Caco-2 (cell line): ENCODE data around the gene WSB2. TPM values are rescaled to one million over a fixed set of nuclear protein-coding genes. Genes with fewer than 3 reads are reported as not detected.

Experiments used
- BruUV-seq: library from RNA; stranded (reverse); fragments of 400-500 nt; replicated peaks from 2 replicates; lab custom pipeline; 2021; lab: Mats Ljungman, UMichigan
- CTCF ChIA-PET: fragments of 300-600 bp; sonication (Branson Sonifier 250); formaldehyde crosslinking; loops from one replicate; lab custom pipeline; 2022; ENCODE audit warnings: antibody characterized with exemption; lab: Charles Lee
- POLR2A ChIA-PET: fragments of 300-600 bp; sonication (Branson Sonifier 250); formaldehyde crosslinking; loops from one replicate; lab custom pipeline; 2022; ENCODE audit warnings: antibody characterized with exemption; lab: Charles Lee
- DNase-seq, 2 experiments: peaks; one replicate each; pipeline versions ENCODE4 v3.0.0 to v3.0.0-alpha.2; 2020 to 2022
- H3K27me3 ChIP-seq: replicated peaks from 2 replicates; pipeline ENCODE4 v1.6.0; 2011; ENCODE audit warnings: low read length; ENCODE audit not compliant: control insufficient read depth, insufficient read depth
- H3K36me3 ChIP-seq: 2 replicates; pipeline ENCODE4 v1.5.1; 2011; ENCODE audit warnings: low read length; ENCODE audit not compliant: control insufficient read depth, insufficient read depth
- H3K4me1 ChIP-seq: fragments of 250-450 bp; sonication (Bioruptor Pico); 2 replicates; pipeline ENCODE4 v1.5.1; 2020; ENCODE audit warnings: mild to moderate bottlenecking
- H3K4me3 ChIP-seq: 2 replicates; pipeline ENCODE4 v1.5.1; 2011; ENCODE audit warnings: low read depth, mild to moderate bottlenecking, control low read depth, low read length
- H3K9me3 ChIP-seq: fragments of 250-450 bp; sonication (Bioruptor Pico); 2 replicates; pipeline ENCODE4 v1.5.1; 2020; ENCODE audit warnings: mild to moderate bottlenecking, moderate library complexity
- H3K27ac Mint-ChIP-seq: one replicate; pipeline ENCODE4 v1.8.0; 2022; ENCODE audit warnings: mixed read lengths; ENCODE audit not compliant: unreplicated experiment
- H3K27me3 Mint-ChIP-seq: one replicate; pipeline ENCODE4 v1.8.0; 2022; ENCODE audit warnings: mixed read lengths; ENCODE audit not compliant: insufficient read depth, unreplicated experiment
- H3K36me3 Mint-ChIP-seq: one replicate; pipeline ENCODE4 v1.8.0; 2022; ENCODE audit warnings: mild to moderate bottlenecking, mixed read lengths; ENCODE audit not compliant: insufficient read depth, unreplicated experiment
- H3K4me1 Mint-ChIP-seq: one replicate; pipeline ENCODE4 v1.8.0; 2022; ENCODE audit warnings: low read depth, mixed read lengths; ENCODE audit not compliant: unreplicated experiment
- H3K4me3 Mint-ChIP-seq: one replicate; pipeline ENCODE4 v1.8.0; 2022; ENCODE audit warnings: mild to moderate bottlenecking, moderate library complexity, mixed read lengths; ENCODE audit not compliant: unreplicated experiment
- H3K9me3 Mint-ChIP-seq: one replicate; pipeline ENCODE4 v1.8.0; 2022; ENCODE audit warnings: mixed read lengths; ENCODE audit not compliant: unreplicated experiment
- CTCF ChIP-seq, 2 experiments: fragments of 200-600 bp in 1 of 2; IDR thresholded peaks; 1 replicate in 1 of 2; 2 replicates in 1 of 2; pipeline versions ENCODE4 v1.5.1 to v1.8.0; 2011 to 2022; ENCODE audit warnings: antibody characterized with exemption in 1 of 2, control low read depth in 1 of 2, inconsistent platforms in 1 of 2, low read depth in 1 of 2, low read length in 1 of 2, mild to moderate bottlenecking in 1 of 2, moderate library complexity in 1 of 2; ENCODE audit not compliant: insufficient read depth in 1 of 2, severe bottlenecking in 1 of 2, unreplicated experiment in 1 of 2
- intact Hi-C: fragments of 100-400 bp; cut with micrococcal nuclease; formaldehyde crosslinking; loops from one replicate; pipeline ENCODE4 v1.10.0; 2022; ENCODE audit not compliant: unreplicated experiment
- total RNA-seq: library from RNA; stranded (reverse); gene quantifications from 2 replicates; pipeline ENCODE4 v1.2.3, GENCODE V29; 2022

WSB2 gene
- total RNA-seq, 1 experiment from 2014 or later = 36.7 TPM

GRCh38 chr12:118032188-118032587 lies 28.8 kb downstream of the WSB2 start:
- Histone ChIP-seq H3K4me3 (no peak overlapping the region), H3K4me1 (peaks cover 3% of the 10 kb centered on the region; the same call in 1 of the 2 replicates), H3K36me3 (peaks cover 3% of the 10 kb centered on the region), H3K9me3 (no peaks in the 10 kb centered on the region), H3K27me3 (no peaks in the 10 kb centered on the region)
- DNase-seq = no peak
- CTCF ChIA-PET = interaction anchor here (0.7 kb wide), 1 partner anchor 157 kb away, joined by 3 read pairs; no protein-coding TSS in a partner anchor
- no peaks in the 10 kb centered on the region for H3K27me3 Mint-ChIP-seq
- POLR2A ChIA-PET = no interaction called here
- TF ChIP-seq CTCF (IDR thresholded peaks at IDR 0.05; ENCODE audit: insufficient read depth in 1 of 2, low read depth in 1 of 2, low read length in 1 of 2, severe bottlenecking in 1 of 2, unreplicated experiment in 1 of 2) = no peak
- H3K9me3 Mint-ChIP-seq = no peaks in the 10 kb centered on the region
- peaks cover 7% of the 10 kb centered on the region for H3K4me1 Mint-ChIP-seq
- no peak overlapping the region for H3K27ac Mint-ChIP-seq
- BruUV-seq = no TSS peak
- no peak overlapping the region for H3K4me3 Mint-ChIP-seq
- intact Hi-C loops = no loop called here
- peaks cover 79% of the 10 kb centered on the region for H3K36me3 Mint-ChIP-seq

- ChIA-PET CTCF (no interaction called here), POLR2A (no interaction called here)
- Mint-ChIP-seq H3K36me3 (peaks cover 79% of the 10 kb centered on the region), H3K27me3 (no peaks in the 10 kb centered on the region), H3K27ac (no peak overlapping the region), H3K9me3 (no peaks in the 10 kb centered on the region), H3K4me1 (peaks cover 3% of the 10 kb centered on the region), H3K4me3 (no peak overlapping the region)
- BruUV-seq = no TSS peak
- TF ChIP-seq CTCF (IDR thresholded peaks at IDR 0.05; ENCODE audit: insufficient read depth in 1 of 2, low read depth in 1 of 2, low read length in 1 of 2, severe bottlenecking in 1 of 2, unreplicated experiment in 1 of 2) = no peak
- DNase-seq = no peak
- Histone ChIP-seq H3K9me3 (no peaks in the 10 kb centered on the region), H3K4me3 (no peak overlapping the region), H3K27me3 (no peaks in the 10 kb centered on the region), H3K4me1 (peaks cover 3% of the 10 kb centered on the region; the same call in 1 of the 2 replicates), H3K36me3 (peaks cover 3% of the 10 kb centered on the region)
- intact Hi-C loops = no loop called here
Measured at GRCh38 chr12:118029166-118029565, 31.8 kb downstream of the WSB2 start.

- H3K27me3 Mint-ChIP-seq = no peaks in the 10 kb centered on the region
- CTCF ChIA-PET = no interaction called here
- no peak overlapping the region for H3K27ac Mint-ChIP-seq
Measured at GRCh38 chr12:118025168-118025567, 35.8 kb downstream of the WSB2 start.

More at GRCh38 chr12:118025168-118025567, 35.8 kb downstream of the WSB2 start:
- H3K36me3 Mint-ChIP-seq = peaks cover 85% of the 10 kb centered on the region
- H3K9me3 ChIP-seq = no peaks in the 10 kb centered on the region
- H3K27me3 ChIP-seq = no peaks in the 10 kb centered on the region
- no peak for TF ChIP-seq CTCF (IDR thresholded peaks at IDR 0.05; ENCODE audit: insufficient read depth in 1 of 2, low read depth in 1 of 2, low read length in 1 of 2, severe bottlenecking in 1 of 2, unreplicated experiment in 1 of 2)
- no peaks in the 10 kb centered on the region for H3K4me1 Mint-ChIP-seq
- H3K36me3 ChIP-seq = peaks cover 2% of the 10 kb centered on the region; the same call in 1 of the 2 replicates
- H3K4me3 Mint-ChIP-seq = no peak overlapping the region
- H3K4me1 ChIP-seq = no peaks in the 10 kb centered on the region
- no peak for DNase-seq
- H3K9me3 Mint-ChIP-seq = no peaks in the 10 kb centered on the region
- intact Hi-C loops = no loop called here
- POLR2A ChIA-PET = no interaction called here
- no peak overlapping the region for H3K4me3 ChIP-seq
- no TSS peak for BruUV-seq
